GM21717 (cell line): ENCODE measurements around the gene MERTK.
"Not testable (repeated sequence)": the region's sequence is repeated elsewhere in the genome, so short reads cannot be mapped to it uniquely, and the experiment has no call there.

ENCODE experiments used
- ATAC-seq: cut with Tn5 transposase; IDR thresholded peaks from one replicate; pipeline ENCODE4 v1.9.1; 2021; ENCODE audit warnings: mild to moderate bottlenecking, moderate library complexity; ENCODE audit not compliant: unreplicated experiment

MERTK gene

GRCh38 chr2:111944531-111945210 lies 46.3 kb downstream of the MERTK start:
- ATAC-seq, result no peak

GRCh38 chr2:111945444-111946293 lies 47.3 kb downstream of the MERTK start:
- no peak for ATAC-seq

DNA sequence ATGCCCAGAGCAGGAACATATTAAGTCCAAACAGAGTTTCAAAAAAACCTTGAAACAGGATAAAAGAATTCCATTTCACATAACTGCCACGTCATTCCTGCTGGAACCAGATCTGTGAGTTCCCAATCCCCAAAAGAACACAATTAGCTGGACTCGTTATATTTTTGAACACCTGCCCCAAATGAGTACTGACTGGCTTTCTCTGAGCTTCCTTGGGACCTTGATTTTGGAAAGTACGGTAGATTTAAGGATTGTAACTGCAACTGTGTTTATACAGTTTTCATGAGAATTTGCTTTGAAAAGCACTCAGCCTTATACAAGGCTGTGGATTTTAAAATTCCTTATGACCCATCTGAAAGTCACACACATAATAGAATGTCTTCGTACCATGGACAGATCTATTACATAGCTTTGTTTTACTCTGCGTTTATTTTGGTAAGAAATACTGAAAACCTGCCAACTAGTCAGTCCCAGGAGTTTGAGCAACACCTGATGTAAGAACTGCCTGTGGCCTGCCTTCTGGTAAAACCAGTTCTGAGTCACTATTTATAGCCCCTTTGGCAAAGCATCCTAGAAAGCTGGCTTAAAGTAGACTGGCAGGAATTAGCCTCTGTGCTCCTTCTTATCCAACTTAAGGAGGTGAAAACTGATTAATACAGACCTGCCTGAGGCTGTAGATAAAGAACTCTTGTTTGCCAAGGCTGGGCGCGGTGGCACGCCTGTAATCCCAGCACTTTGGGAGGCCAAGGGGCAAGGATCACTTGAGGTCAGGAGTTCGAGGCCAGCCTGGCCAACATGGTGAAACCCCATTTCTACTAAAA lies 48.1 kb downstream of the MERTK start:
- ATAC-seq, result no peak

DNA sequence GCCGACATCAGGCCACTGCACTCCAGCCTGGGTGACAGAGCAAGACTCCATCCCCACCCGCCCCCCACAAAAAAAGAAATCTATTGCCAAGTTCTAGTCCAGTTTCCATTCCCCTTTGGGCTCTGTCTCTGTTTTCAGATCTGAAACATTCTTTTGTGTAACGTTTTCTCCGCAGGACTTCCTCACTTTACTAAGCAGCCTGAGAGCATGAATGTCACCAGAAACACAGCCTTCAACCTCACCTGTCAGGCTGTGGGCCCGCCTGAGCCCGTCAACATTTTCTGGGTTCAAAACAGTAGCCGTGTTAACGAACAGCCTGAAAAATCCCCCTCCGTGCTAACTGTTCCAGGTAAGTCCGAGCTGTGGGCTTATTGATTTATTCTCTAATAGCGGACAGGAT lies 48.8 kb downstream of the MERTK start:
- no peak for ATAC-seq

DNA sequence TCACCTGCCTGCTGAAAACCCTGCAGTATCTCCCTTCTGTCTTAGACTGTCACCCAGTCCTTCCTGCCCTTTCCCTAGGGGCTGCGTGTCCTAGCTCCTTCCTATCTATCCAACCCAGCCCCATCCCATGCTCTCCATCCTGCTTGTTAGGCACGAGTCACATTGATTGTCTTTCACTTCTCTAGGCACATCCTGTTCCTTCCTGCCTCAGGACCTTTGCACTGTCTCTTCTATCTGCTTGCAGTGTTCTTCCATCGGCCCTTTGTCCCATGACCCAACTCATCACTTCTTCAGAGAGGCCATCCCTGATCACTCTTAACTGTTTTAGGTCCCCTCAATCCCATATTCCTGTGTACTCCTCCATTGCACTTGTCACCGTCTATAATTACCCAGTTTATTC lies 50.4 kb downstream of the MERTK start:
- ATAC-seq, result no peak

- ATAC-seq, result no peak
These were observed 51.8 kb downstream of the MERTK start for GRCh38 chr2:111950236-111950635.

GRCh38 chr2:111951486-111951885 lies 53.1 kb downstream of the MERTK start:
- ATAC-seq, result no peak

- ATAC-seq, result no peak
These were observed 54.6 kb downstream of the MERTK start for GRCh38 chr2:111952871-111953452.

DNA sequence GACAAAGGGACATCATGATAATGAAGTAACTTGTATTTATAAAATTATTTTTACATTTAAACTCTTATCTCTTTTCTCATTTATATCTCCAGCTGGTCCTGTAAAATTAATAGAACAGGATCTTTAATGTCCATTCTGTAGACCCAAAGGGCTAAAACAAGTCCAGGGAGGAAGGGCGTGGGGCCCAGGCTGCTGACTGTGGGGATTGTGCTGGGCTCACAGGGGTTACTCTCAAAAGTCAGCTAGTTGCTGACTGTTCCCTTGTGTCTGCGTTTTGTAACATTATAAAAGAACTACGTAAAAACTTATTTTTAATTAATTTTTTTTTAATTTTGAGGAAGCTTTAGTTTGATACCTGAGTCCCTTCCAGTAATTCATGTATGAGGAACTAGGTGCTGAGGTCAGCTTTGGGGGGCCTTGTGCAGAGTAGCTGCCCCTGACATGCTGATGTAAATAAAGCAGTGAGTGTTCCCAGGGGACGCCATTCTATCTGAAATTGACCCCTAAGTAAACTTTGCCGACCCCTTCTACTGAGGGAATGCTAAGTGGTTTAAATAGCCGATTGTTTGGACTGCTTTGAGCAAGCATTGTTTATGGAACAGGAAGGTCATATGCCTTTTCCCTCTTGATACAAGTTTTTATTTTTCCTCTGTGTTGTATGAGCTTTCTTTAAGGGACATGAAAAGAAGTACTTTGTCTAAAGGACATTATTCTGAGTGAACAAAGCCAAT lies 56.4 kb downstream of the MERTK start:
- ATAC-seq, result no peak

DNA sequence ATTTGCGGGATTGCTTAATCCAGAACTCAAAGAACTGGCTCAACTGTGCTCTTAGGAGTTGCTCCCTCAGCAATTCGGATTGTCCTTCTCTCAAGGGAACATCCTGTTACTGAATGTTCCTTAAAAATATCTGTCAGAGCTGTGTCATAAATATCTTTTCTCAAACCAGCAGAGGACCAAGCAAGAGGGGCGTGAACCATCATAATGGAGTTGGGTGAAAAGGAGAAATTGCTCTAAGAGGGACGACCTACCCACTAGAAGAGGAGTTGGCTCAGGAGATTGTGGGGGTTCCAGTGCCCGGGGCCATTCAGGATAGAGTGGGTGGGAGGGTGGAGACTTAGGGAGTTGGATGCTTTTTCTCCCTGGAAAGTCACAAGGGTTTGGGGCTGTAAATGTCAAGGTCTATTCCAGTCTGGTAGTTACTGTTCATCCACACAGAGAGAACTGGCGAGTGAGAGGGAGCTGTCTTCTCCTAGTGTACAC lies 59.5 kb downstream of the MERTK start:
- no peak for ATAC-seq

DNA sequence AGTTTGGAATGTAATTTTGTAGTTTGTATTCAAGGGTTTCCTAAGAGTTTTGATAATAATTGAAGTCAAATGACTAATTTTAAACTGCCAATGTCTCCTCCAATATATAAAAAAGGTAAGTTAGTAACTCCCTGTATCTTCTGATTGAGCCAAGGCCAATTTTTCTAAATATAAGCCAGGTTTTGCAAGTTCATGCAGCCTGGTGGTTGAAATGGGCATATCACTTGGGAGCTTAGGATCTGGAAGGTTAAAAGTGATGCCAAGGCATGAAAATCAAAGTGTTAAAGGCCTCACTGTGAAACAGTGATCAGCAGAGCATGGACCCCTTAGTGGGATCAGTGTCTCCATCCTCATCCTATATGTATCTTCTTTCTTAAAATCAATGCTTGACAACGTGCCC lies 60.5 kb downstream of the MERTK start:
- no peak for ATAC-seq

GRCh38 chr2:111961663-111962062 lies 63.3 kb downstream of the MERTK start:
- ATAC-seq, result no peak

- not testable (repeated sequence) for ATAC-seq
These were observed 64.7 kb downstream of the MERTK start for GRCh38 chr2:111963086-111963485.

DNA sequence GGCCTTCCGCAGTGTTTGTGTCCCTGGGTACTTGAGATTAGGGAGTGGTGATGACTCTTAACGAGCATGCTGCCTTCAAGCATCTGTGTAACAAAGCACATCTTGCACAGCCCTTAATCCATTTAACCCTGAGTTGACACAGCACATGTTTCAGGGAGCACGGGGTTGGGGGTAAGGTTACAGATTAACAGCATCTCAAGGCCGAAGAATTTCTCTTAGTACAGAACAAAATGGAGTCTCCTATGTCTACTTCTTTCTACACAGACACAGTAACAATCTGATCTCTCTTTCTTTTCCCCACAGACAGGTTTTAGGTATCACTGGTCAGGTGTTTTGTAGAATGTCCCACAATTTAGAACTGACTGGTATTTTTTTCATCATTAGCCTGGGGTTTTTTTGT lies 65.1 kb downstream of the MERTK start:
- not testable (repeated sequence) for ATAC-seq

- no peak for ATAC-seq
These were observed 66.7 kb downstream of the MERTK start for GRCh38 chr2:111965062-111965461.

- ATAC-seq, result no peak
These were observed 67.8 kb downstream of the MERTK start for GRCh38 chr2:111966241-111966640.

- ATAC-seq, result no peak
These were observed 68.6 kb downstream of the MERTK start for GRCh38 chr2:111967018-111967417.

DNA sequence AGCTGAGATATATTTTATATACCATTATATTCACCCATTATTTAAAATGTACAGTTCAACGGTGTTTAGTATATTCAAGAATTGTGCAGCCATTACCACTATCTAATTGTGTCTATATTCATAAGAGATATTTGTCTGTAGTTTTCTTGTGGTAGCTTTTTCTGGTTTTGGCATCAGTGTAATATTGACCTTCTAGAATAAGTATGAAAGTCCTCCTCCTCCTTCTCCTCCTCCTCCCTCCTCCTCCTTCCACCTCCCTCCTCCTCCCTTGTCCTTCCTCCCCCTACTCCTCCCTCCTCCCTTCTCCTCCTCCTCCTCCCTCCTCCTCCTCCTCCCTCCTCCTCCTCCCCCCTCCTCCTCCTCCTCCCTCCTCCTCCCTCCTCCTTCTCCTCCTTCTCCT lies 72.0 kb downstream of the MERTK start:
- ATAC-seq, result no peak

DNA sequence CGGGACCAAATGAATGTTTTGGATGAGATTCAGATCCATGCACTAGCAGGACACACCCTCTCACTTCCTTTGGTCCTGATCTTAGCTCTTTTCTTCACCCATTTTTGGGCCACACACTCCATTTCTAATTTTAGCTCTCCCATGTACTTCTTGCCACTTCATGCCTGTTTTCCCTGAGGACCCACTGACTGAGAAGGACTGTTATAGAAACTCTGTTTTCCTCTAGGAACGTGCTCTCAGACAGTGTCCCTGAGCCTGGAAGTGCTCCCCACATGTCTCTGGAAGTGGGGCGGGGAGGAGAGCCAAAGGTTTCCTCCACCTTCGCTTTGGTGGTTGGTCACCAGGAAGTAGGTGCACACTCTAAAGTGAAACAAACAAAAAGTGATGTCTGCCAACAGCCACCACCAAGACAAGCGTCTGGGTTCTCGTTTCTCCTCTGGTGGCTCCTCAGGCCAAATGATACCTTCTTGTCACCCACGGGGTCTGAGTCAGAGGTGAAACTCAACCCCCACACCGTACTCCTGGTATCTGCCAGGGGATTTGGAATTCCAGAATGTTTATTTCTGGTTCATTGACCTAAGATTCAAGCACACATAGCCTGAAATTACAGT lies 74.7 kb downstream of the MERTK start:
- ATAC-seq, result no peak

GRCh38 chr2:111973701-111974100 lies 75.3 kb downstream of the MERTK start:
- ATAC-seq, result no peak
